Uterus (tissue), 2 donors: ENCODE results near the gene EIF2S3B.

Experiments used
- POLR2A ChIP-seq, 2 donors: fragments of 450-650 bp; IDR thresholded peaks; one replicate each; pipeline ENCODE4 v1.6.1; 2016; ENCODE audit warnings: antibody characterized with exemption in 2 of 2, mild to moderate bottlenecking in 1 of 2, moderate library complexity in 1 of 2
- TF ChIP-seq, protein P1 (sequence below), 4 experiments: fragments of 200-600 bp in 2 of 4; fragments of 450-650 bp in 2 of 4; sonication (generic) in 2 of 4; IDR thresholded peaks; one replicate each; pipeline ENCODE4 v1.5.1; 2016 to 2019; ENCODE audit warnings: antibody characterized with exemption in 4 of 4, mild to moderate bottlenecking in 2 of 4, moderate library complexity in 1 of 4

DNA sequence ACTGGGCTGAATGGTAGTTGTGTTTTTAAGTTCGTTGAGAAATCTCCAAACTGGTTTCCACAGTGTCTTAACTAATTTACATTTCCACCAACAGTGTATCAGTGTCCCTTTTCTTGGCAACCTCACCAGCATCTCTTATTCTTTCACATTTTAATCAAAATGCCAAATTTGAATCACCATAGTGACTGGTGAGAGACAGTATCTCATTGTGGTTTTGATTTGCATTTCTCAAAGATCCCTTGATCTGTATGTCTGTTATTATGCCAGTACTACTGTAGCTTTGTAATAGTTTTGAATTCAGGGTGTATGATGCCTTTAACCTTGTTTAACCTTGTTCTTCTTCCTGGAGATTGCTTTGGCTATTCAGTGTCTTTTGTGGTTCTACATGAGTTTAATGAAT lies 2.2 kb upstream of the EIF2S3B start:
- TF ChIP-seq, protein P1, sequence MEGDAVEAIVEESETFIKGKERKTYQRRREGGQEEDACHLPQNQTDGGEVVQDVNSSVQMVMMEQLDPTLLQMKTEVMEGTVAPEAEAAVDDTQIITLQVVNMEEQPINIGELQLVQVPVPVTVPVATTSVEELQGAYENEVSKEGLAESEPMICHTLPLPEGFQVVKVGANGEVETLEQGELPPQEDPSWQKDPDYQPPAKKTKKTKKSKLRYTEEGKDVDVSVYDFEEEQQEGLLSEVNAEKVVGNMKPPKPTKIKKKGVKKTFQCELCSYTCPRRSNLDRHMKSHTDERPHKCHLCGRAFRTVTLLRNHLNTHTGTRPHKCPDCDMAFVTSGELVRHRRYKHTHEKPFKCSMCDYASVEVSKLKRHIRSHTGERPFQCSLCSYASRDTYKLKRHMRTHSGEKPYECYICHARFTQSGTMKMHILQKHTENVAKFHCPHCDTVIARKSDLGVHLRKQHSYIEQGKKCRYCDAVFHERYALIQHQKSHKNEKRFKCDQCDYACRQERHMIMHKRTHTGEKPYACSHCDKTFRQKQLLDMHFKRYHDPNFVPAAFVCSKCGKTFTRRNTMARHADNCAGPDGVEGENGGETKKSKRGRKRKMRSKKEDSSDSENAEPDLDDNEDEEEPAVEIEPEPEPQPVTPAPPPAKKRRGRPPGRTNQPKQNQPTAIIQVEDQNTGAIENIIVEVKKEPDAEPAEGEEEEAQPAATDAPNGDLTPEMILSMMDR (IDR thresholded peaks at IDR 0.05) = no peak
- TF ChIP-seq POLR2A (IDR thresholded peaks at IDR 0.05) = no peak
